Cardiac fibroblast (primary cell): ENCODE results near the gene CCS.

Experiments used
- DNase-seq, 2 donors: peaks; one replicate each; pipeline versions ENCODE4 v3.0.0 to v3.0.0-alpha.2; 2010; ENCODE audit warnings: low read depth in 2 of 2
- H3K4me3 ChIP-seq, 2 donors: replicated peaks in 1 of 2; 1 replicate in 1 of 2; 2 replicates in 1 of 2; pipeline ENCODE4 v1.5.1; 2011; ENCODE audit warnings: low read depth in 2 of 2, low read length in 2 of 2, mild to moderate bottlenecking in 2 of 2, moderate library complexity in 1 of 2
- TF ChIP-seq, protein P1 (sequence below): IDR thresholded peaks from one replicate; pipeline ENCODE4 v1.5.1; 2011; ENCODE audit warnings: low read depth, mild to moderate bottlenecking, low read length, inconsistent platforms

CCS gene

DNA sequence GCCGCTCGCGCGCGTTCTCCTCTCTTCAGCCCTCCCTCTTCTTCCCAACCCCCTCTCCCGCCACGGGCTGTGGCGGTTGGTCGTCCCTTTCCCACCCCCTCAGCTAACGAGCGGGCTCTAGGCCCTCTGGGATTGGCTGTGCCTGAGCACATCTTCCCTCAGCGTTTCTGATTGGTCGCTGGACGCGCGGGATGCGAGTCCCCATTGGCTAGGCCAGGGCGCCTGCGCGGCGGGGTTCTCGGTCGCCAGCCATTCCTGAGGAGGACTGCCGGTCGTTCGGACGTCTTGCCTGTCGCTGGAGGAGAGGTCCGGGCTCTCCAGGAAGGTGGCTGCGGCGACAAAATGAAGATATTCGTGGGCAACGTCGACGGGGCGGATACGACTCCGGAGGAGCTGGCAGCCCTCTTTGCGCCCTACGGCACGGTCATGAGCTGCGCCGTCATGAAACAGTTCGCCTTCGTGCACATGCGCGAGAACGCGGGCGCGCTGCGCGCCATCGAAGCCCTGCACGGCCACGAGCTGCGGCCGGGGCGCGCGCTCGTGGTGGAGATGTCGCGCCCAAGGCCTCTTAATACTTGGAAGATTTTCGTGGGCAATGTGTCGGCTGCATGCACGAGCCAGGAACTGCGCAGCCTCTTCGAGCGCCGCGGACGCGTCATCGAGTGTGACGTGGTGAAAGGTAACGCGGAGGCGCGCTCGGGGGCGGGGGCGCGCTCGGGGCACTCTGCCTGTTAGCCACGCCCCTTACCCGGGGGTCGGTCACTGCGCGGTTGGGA lies 23.6 kb downstream of the CCS start, which contains the start of gene RBM14:
TSS of gene RBM14 (plus strand) at position 252 of the 776 bp plus-strand sequence. CDS start at position 343, 91 bp downstream.
- H3K4me3 ChIP-seq, result peak within 1 kb of the TSS; percentile 93 to 97
- DNase-seq, result peak; percentile 99
- TF ChIP-seq, protein P1, sequence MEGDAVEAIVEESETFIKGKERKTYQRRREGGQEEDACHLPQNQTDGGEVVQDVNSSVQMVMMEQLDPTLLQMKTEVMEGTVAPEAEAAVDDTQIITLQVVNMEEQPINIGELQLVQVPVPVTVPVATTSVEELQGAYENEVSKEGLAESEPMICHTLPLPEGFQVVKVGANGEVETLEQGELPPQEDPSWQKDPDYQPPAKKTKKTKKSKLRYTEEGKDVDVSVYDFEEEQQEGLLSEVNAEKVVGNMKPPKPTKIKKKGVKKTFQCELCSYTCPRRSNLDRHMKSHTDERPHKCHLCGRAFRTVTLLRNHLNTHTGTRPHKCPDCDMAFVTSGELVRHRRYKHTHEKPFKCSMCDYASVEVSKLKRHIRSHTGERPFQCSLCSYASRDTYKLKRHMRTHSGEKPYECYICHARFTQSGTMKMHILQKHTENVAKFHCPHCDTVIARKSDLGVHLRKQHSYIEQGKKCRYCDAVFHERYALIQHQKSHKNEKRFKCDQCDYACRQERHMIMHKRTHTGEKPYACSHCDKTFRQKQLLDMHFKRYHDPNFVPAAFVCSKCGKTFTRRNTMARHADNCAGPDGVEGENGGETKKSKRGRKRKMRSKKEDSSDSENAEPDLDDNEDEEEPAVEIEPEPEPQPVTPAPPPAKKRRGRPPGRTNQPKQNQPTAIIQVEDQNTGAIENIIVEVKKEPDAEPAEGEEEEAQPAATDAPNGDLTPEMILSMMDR, result no peak

DNA sequence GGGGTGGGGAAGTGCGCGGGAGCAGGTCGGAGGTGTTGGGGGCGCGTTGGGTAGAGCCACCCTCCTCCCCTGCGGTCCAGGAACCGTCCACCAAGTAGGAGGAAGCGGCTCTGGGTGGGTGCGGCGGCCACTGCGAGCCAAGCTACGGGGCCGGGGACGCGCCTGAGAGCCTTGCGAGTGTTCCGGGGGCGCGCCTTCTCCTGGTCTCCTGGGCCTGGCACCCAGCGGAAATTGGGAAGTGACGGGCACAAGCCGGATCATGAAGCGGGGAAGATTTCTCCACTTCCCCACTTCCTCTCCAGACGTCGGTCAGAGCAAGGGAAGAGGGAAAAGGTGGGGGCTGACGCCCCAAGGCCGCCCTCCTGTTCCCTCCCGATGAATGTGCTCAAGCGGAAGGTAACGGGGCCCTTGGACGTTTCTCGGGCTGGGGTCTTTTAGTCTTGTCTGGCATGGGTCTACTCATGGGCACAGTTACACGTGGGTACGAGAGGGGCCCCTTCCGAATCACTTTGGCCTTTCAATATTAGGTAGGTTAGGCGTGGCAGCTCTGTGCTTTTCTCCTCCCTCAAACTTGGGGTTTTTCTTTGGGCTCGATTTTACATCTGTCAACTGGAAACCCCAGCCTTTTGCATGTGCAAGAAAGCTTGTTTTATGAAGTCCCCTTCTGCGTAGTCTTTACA lies 24.3 kb downstream of the CCS start:
- TF ChIP-seq, protein P1, result no peak
- peak in 1 of 2 donors; percentile 64 for DNase-seq
- peak overlapping the region; percentile 93 to 97 for H3K4me3 ChIP-seq

DNA sequence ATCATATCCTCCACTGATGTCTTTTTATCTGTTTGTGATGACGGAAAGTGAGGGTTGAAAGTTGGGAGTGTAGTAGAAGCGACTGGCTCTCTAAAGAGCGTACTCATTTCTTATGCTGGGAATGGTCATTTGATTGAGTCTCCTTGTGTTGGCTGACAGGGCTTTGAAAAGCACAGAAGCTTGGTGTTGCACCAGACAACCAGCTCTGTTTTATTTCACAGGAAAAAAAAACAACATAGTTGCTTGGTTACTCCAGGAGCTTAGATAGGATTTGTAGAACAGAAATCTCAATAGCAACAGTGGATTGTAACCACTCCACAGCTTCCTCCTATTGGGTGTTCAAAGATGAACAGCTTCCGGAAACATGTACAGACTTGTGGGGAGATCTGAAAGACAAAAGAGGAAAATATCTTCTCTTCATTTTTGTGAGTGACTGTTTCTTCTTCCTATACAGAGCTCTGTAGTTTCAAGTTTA lies 26.1 kb downstream of the CCS start:
- TF ChIP-seq, protein P1, result no peak
- peak overlapping the region; percentile 93 to 97 for H3K4me3 ChIP-seq
- peak; percentile 70 to 88 for DNase-seq

DNA sequence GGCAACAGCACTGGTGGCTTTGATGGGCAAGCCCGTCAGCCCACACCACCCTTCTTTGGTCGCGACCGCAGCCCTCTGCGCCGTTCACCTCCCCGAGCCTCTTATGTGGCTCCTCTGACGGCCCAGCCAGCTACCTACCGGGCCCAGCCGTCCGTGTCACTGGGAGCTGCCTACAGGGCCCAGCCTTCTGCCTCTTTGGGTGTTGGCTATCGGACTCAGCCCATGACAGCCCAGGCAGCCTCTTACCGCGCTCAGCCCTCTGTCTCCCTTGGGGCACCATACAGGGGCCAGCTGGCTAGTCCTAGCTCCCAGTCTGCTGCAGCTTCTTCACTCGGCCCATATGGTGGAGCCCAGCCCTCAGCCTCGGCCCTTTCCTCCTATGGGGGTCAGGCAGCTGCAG lies 31.5 kb downstream of the CCS start:
- DNase-seq, result no peak
- no peak overlapping the region for H3K4me3 ChIP-seq
- TF ChIP-seq, protein P1, result no peak

DNA sequence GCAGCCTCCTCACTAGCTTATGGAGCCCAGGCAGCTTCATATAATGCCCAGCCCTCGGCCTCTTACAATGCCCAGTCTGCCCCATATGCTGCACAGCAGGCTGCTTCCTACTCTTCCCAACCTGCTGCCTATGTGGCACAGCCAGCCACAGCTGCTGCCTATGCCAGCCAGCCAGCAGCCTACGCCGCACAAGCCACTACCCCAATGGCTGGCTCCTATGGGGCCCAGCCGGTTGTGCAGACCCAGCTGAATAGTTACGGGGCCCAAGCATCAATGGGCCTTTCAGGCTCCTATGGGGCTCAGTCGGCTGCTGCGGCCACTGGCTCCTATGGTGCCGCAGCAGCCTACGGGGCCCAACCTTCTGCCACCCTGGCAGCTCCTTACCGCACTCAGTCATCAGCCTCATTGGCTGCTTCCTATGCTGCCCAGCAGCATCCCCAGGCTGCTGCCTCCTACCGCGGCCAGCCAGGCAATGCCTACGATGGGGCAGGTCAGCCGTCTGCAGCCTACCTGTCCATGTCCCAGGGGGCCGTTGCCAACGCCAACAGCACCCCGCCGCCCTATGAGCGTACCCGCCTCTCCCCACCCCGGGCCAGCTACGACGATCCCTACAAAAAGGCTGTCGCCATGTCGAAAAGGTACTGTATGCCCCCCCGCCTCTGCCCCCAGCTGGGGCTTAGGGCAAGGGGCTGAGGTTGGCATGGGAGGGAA lies 32.2 kb downstream of the CCS start:
- no peak for DNase-seq
- TF ChIP-seq, protein P1, result no peak

DNA sequence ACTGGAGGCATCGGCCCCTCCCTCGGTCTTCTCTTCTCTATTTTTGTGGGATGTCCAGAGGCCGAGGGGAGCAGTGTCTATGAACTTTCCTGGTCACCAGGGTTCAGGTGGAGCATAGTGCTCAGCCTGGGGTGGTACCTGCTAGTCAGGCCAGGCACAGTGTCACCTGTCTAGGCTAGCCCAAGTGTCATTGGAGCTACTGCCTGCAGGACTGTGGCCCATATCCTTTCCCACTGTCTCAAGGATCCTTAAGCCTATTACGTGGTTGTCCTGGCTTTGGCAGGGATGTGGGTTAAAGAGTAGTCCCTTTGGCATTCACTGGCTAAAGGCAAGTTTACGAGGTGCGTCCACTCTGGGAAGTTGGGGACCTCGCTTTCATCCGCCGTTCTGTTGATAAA lies 32.8 kb downstream of the CCS start:
- DNase-seq, result no peak
- TF ChIP-seq, protein P1, result no peak
- no peak overlapping the region for H3K4me3 ChIP-seq

More for the DNA sequence above, 32.2 kb downstream of the CCS start:
- no peak overlapping the region for H3K4me3 ChIP-seq
